MM.1S (cell line): Measurements from ENCODE around the gene CDH16.

ENCODE experiments used
- CTCF ChIP-seq: fragments of 300-600 bp; sonication (generic); IDR thresholded peaks from 2 replicates; pipeline ENCODE4 v1.5.1; 2016; ENCODE audit warnings: antibody characterized with exemption, low read length, mixed read lengths
- EZH2 ChIP-seq: fragments of 300-600 bp; sonication (generic); optimal IDR thresholded peaks from 2 replicates; pipeline ENCODE3; 2017; ENCODE audit warnings: low read depth, mild to moderate bottlenecking, antibody characterized with exemption, low read length, mixed read lengths
- EZH2phosphoT487 ChIP-seq: fragments of 300-600 bp; sonication (generic); IDR thresholded peaks from 2 replicates; pipeline ENCODE4 v1.6.1; 2018; ENCODE audit warnings: antibody characterized with exemption, low read length

- TF ChIP-seq CTCF (no peak), EZH2 (no peak), EZH2phosphoT487 (no peak)
These were observed 9.7 kb downstream of the CDH16 start for GRCh38 chr16:66908762-66909559.
